Loucy (cell line): ENCODE results near the gene RPL28.

ENCODE experiments used
- CTCF ChIP-seq: fragments of 200-600 bp; sonication (generic); conservative IDR thresholded peaks from 2 replicates; pipeline ENCODE4 v1.5.1; 2014; ENCODE audit warnings: mild to moderate bottlenecking, antibody characterized with exemption, low read length
- EZH2phosphoT487 ChIP-seq: fragments of 200-600 bp; IDR thresholded peaks from 2 replicates; pipeline ENCODE4 v1.6.1; 2018; ENCODE audit warnings: antibody characterized with exemption, mild to moderate bottlenecking, moderate library complexity, borderline replicate concordance

GRCh38 chr19:55433292-55433691 lies 47.6 kb downstream of the RPL28 start:
- no peak for TF ChIP-seq CTCF
- no peak for TF ChIP-seq EZH2phosphoT487
